ENCODE results near the gene PCDHA10. TPM values are rescaled to one million over a fixed set of nuclear protein-coding genes. Genes with fewer than 3 reads are reported as not detected.
"Not testable (repeated sequence)": the region's sequence is repeated elsewhere in the genome, so short reads cannot be mapped to it uniquely, and the experiment has no call there.

Gene PCDHA10, protein sequence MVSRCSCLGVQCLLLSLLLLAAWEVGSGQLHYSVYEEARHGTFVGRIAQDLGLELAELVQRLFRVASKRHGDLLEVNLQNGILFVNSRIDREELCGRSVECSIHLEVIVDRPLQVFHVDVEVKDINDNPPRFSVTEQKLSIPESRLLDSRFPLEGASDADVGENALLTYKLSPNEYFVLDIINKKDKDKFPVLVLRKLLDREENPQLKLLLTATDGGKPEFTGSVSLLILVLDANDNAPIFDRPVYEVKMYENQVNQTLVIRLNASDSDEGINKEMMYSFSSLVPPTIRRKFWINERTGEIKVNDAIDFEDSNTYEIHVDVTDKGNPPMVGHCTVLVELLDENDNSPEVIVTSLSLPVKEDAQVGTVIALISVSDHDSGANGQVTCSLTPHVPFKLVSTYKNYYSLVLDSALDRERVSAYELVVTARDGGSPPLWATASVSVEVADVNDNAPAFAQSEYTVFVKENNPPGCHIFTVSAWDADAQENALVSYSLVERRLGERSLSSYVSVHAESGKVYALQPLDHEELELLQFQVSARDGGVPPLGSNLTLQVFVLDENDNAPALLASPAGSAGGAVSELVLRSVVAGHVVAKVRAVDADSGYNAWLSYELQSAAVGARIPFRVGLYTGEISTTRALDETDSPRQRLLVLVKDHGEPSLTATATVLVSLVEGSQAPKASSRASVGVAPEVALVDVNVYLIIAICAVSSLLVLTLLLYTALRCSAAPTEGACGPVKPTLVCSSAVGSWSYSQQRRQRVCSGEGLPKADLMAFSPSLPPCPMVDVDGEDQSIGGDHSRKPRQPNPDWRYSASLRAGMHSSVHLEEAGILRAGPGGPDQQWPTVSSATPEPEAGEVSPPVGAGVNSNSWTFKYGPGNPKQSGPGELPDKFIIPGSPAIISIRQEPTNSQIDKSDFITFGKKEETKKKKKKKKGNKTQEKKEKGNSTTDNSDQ
- total RNA-seq (ENCODE audit: low replicate concordance): under 0.01 and 0.09 TPM in 2 replicates

GRCh38 chr5:140855772-140856674, at the start of gene PCDHA10:
Gene PCDHA10 (plus strand): TSS chr5:140855897. CDS start chr5:140856049, 152 bp downstream.
- no peak within 1 kb of the TSS for H3K4me3 ChIP-seq (ENCODE audit: low read depth, low read length)
- peak; percentile 1 for DNase-seq (ENCODE audit: low read depth)
- TF ChIP-seq, protein P1, sequence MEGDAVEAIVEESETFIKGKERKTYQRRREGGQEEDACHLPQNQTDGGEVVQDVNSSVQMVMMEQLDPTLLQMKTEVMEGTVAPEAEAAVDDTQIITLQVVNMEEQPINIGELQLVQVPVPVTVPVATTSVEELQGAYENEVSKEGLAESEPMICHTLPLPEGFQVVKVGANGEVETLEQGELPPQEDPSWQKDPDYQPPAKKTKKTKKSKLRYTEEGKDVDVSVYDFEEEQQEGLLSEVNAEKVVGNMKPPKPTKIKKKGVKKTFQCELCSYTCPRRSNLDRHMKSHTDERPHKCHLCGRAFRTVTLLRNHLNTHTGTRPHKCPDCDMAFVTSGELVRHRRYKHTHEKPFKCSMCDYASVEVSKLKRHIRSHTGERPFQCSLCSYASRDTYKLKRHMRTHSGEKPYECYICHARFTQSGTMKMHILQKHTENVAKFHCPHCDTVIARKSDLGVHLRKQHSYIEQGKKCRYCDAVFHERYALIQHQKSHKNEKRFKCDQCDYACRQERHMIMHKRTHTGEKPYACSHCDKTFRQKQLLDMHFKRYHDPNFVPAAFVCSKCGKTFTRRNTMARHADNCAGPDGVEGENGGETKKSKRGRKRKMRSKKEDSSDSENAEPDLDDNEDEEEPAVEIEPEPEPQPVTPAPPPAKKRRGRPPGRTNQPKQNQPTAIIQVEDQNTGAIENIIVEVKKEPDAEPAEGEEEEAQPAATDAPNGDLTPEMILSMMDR (IDR thresholded peaks at IDR 0.05; ENCODE audit: insufficient read depth, low read length): no peak

DNA sequence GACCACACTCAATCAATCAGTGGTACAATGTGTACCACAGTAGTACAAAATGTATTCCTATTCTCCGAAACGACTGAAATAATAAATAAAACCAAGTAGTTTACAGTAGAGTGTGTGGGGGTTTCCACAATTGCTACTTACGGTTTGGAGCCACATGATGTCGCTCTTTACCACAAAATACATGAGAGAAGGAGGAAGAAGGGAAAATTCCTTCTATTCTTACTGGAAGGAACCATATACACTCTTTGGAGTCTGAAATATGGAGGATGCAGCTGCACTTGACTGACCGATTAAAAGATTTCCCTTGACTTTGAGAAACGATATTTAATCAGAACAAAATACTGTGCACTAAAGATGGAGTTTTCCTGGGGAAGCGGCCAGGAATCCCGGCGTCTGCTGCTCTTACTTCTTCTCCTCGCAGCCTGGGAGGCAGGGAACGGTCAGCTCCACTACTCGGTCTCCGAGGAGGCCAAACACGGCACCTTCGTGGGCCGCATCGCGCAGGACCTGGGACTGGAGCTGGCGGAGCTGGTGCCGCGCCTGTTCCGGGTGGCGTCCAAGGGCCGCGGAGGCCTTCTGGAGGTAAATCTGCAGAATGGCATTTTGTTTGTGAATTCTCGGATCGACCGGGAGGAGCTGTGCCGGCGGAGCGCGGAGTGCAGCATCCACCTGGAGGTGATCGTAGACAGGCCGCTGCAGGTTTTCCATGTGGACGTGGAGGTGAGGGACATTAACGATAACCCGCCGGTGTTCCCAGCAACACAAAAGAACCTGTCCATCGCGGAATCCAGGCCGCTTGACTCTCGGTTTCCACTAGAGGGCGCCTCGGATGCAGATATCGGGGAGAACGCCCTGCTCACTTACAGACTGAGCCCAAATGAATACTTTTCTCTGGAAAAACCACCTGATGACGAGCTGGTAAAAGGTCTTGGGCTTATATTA, 48.6 kb upstream of the PCDHA10 start, which contains the start of gene PCDHA4:
PCDHA4 (plus strand) TSS at position 235 of the 942 bp plus-strand sequence.
- DNase-seq (ENCODE audit: low read depth): peak; percentile 16

GRCh38 chr5:140808241-140808888, 47.3 kb upstream of the PCDHA10 start:
- H3K4me3 ChIP-seq (ENCODE audit: low read depth, low read length); DNase-seq (ENCODE audit: low read depth): not testable (repeated sequence)

More for the DNA sequence above, 48.6 kb upstream of the PCDHA10 start, which contains the start of gene PCDHA4:
- TF ChIP-seq, protein P1 (IDR thresholded peaks at IDR 0.05; ENCODE audit: insufficient read depth, low read length): peak; percentile 38
- peak within 1 kb of the TSS; percentile 47 for H3K4me3 ChIP-seq (ENCODE audit: low read depth, low read length)

GRCh38 chr5:140808889-140809291, 46.8 kb upstream of the PCDHA10 start:
- H3K4me3 ChIP-seq (ENCODE audit: low read depth, low read length): no peak overlapping the region
- TF ChIP-seq, protein P1 (IDR thresholded peaks at IDR 0.05; ENCODE audit: insufficient read depth, low read length): no peak
- no peak for DNase-seq (ENCODE audit: low read depth)

DNA sequence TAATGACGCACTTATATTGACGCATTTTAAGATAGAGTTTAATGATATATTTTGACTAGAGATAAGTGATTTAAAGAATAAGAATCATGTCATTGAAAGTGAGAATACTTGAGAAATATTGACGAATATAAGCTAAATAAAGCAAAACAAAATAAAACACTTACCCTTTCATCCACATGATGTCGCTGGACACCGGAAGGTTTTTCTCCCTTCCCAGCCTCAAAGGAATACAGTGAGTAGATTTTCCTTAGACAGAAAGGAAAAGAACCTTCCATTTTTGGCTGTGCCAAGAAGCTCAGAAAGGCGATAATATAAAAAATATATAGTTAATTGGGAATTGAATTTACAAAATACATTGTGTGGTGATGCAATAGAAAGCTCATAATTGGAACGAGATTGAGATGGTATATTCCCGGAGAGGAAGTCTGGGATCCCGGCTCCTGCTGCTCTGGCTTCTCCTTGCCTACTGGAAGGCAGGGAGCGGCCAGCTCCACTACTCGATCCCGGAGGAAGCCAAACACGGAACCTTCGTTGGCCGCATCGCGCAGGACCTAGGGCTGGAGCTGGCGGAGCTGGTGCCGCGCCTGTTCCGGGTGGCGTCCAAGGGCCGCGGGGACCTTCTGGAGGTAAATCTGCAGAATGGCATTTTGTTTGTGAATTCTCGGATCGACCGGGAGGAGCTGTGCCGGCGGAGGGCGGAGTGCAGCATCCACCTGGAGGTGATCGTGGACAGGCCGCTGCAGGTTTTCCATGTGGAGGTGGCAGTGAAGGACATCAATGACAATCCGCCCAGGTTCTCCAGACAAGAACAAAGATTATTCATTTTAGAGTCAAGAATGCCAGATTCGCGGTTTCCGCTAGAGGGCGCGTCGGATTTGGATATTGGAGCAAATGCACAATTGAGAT, 34.1 kb upstream of the PCDHA10 start, which contains the start of gene PCDHA5:
PCDHA5 (plus strand) TSS at position 239 of the 906 bp plus-strand sequence.
- no peak for DNase-seq (ENCODE audit: low read depth)
- TF ChIP-seq, protein P1 (IDR thresholded peaks at IDR 0.05; ENCODE audit: insufficient read depth, low read length): peak; percentile 33
- H3K4me3 ChIP-seq (ENCODE audit: low read depth, low read length): no peak within 1 kb of the TSS
